GM18526 (cell line): ENCODE measurements around the gene LHX3.

Experiments used
- POLR2A ChIP-seq: IDR thresholded peaks from 3 replicates; pipeline ENCODE4 v1.6.1; 2011; ENCODE audit not compliant: insufficient read length; ENCODE audit errors: extremely low read depth

Gene LHX3

DNA sequence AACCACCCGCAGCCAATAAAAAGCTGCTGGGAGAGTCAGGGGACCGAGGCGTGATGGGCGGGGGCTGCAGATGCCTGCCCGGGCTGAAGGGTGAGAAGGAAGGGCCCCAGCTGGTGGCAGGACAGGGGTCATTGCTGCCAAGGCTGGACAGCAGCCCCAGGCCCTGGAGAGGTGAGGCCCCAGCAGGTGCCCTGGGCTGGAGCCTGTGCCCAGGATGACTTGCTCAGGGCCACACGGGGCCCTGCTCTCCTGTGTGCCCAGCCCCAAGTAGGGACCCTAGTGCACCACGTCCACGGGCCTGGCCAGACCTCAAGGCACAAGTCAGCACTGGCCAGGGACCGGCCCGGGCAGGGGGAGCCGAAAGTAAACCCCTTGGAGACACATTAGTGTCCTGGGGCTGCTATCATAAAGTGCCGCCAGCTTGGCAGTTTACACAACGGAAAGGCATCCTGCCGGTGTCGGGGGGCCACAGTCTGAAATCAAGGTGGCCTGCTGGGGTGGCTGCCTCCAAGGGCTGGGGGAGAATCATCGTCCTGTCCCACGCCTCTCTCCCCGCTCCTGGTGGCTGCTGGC, 22.0 kb downstream of the LHX3 start:
- TF ChIP-seq POLR2A: no peak

DNA sequence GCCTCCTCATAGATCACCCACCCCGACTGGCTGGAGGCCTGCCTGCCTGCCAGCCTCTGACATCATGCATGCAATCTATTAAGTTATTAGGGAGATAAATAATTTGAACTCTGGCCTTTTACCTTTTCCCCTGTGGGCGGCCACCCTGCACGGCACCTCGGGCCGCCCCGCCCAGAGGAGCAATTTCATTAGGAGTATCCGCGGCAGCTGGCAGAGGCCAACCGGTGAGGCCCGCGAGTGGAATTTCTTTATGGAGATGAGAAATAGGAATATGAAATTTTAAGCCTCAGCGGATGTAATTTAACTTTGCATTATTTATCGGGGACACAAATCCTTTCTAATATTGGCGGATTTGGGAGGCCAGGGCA, 22.5 kb downstream of the LHX3 start:
- no peak for TF ChIP-seq POLR2A

DNA sequence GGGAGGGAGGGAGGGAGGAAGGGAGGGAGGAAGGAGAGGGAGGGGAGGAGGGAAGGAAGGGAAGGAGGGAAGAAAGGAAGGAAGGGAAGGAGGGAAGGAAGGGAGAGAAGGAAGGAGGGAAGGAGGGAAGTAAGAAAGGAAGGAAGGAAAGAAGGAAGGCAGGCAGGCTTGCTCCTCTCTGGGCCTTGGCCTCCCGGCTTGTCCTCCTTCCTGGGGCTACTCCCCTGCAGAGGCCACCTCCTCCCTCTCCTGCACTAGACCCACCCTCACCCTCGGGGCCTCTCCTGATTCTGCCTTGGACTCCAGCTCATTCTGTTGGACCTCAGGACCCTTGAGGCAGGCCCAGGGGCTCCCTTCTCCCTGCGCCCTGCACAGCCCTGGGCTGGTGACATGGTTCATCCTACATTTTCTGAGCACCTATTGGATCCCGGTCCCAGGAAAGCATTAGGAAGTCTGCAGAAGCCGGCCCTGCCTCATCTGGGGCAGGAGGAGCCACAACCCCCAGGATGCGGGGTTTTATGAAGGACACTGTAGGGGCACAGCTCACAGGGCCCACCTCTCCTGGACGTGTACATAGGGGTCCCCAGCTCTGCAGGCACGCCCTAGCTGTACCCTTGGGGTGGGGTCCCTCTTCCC, 23.0 kb downstream of the LHX3 start:
- no peak for TF ChIP-seq POLR2A

DNA sequence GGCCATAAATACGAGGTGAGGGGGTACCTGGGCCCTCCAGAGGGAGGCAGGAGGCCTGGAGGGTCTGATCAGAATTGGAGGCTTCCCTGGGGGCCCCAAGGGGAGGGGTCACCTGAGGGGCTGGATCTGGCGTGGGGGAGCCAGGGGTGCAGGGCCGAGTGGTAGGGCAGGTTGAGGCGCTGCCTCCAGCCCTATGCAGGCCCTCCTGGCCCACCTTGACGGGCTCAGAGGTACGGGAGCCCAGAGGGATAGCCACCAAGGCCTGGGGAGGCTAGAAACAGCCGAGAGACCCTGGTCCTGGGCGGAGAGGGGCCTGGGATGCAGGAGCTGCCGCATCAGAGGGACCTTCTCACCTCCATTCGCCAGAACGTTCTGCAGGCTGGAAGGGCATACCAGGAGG, 24.3 kb downstream of the LHX3 start:
- no peak for TF ChIP-seq POLR2A

DNA sequence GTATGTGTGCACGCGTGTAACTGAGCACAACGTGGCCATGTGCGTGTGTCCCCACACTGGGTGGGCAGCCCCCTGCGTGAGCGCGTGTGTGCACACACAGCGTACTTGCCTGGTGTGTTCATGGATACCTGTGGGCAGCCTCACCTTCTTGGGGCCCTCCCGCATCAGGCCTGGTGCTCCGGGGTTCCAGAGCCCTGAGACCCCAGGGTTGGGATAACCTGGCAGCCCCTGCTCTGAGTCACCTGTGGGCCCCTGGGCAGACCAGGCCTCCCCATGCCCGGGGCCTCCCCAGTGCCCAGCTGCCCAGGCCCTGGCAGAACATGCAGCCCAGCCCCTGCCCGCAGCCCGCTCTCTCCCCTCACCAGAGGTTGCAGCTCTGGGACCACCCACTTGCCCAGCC, 25.2 kb downstream of the LHX3 start:
- no peak for TF ChIP-seq POLR2A

DNA sequence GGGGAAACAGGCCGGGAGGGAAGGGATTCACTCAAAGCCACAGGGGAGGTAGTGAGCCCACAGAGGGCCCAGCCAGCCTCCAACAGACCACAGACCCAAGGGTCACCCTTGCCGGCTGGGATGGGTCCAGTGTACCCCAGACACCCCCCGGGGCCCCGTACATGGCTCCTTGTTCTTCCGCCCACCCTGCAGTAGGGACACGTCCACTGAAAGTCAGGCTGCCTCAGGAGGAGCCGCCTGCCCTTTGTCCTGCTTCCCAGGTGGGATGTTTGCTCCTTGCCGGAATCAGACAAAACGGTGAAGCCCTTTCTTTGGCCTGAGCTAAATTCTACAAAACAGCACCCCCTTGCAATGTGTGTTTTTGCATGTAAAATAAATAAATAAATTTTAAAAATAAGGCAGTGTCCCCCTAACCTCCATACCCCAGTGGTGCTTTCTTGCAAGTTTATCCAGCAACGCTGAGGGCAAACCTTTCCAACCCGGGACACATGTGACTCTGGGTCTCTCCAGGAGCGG, 25.8 kb downstream of the LHX3 start:
- no peak for TF ChIP-seq POLR2A

DNA sequence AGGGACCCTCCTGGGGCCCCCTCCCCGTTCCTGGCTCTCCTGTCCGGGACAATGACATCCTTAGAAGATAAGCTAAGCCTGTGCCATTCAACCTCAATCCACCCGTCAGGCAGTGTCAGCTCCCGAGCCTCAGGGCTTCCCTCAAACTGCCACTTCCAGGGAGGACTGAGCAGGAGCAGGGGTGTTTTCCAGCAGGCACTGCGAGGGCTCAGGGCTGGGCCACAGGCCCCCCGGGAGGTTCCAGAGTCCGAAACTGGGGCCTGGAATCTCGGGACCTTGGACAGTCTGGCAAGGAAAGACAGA, 26.2 kb downstream of the LHX3 start:
- TF ChIP-seq POLR2A: no peak

DNA sequence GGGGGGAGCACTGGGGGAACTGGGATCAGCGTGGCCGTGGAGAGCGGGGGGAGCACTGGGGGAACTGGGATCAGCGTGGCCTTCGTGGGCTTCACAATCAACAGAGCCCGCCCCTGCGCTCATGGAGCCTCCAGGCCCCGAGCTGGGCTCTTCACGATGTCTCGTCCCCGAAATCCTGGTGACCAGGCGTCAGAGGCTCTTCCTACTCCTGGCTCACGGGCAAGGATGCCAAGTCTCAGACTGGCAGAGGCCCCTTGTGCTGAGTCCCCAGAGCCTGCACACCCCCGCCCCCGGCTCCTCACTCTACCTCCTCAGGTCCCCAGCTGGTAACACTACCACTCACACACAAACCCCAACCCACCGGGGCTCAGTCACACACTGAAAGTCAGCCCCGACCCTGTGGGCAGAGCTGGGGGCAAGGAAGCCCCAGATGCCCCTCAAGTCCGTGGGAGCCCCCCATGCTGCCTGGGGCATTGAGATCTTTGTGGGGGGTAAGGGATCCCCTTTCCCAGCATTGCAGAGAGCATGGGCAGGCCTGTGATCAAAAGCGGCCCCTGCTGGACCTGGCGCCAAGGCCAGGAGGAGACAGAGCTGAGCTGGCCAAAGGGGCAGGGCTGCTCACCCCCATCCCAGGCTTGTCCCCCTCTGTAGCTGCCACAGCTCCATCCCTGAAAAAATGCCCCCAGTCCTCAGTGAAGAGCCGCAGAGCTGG, 26.7 kb downstream of the LHX3 start:
- no peak for TF ChIP-seq POLR2A

DNA sequence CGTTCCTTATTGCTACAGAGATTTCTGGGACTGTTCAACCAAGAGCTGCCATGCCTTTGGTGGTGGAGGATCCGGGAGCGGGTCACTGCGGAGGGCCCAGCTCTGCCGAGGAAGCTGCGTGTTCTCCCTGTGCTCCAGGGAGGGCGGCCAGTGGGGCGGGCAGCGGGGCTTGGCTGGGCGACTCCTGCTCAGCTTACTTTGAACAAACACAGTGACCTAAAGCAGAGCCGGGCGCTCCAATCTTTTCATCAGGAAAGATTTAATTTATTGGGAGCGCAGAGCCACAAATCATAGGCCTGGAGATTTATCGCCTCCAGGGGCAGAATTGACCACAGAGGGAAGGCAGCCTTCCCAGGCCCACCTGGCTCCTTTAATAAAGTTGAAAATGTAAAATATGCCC, 27.7 kb downstream of the LHX3 start:
- TF ChIP-seq POLR2A: no peak

DNA sequence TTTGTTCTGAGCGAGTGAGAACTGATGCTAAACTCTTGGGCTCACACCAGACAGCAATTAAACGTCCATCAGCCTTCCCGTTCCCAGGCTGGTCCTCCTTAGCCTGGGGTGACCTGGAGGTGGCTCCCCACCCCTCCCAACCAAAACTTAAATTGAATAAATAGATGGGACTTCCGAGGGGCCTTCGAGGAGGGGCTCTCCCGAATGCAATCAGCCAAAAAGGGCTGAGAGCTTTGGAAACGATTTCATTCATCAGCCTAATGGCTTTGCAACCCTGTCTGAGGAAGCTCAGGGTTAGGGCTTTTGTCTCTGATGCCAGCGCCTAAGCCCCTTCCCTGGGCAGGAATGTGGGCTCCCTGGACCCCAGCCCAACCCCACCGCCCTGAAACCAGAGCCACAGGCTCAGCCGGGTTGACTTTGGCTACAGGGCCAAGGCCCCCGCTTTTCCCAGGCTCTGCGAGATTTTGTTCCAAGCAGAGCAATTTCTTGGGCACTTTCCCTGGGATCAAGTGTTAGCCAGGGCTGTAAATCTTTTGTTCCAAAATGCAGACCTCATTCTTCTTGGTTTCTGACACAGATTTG, 29.2 kb downstream of the LHX3 start:
- TF ChIP-seq POLR2A: no peak

DNA sequence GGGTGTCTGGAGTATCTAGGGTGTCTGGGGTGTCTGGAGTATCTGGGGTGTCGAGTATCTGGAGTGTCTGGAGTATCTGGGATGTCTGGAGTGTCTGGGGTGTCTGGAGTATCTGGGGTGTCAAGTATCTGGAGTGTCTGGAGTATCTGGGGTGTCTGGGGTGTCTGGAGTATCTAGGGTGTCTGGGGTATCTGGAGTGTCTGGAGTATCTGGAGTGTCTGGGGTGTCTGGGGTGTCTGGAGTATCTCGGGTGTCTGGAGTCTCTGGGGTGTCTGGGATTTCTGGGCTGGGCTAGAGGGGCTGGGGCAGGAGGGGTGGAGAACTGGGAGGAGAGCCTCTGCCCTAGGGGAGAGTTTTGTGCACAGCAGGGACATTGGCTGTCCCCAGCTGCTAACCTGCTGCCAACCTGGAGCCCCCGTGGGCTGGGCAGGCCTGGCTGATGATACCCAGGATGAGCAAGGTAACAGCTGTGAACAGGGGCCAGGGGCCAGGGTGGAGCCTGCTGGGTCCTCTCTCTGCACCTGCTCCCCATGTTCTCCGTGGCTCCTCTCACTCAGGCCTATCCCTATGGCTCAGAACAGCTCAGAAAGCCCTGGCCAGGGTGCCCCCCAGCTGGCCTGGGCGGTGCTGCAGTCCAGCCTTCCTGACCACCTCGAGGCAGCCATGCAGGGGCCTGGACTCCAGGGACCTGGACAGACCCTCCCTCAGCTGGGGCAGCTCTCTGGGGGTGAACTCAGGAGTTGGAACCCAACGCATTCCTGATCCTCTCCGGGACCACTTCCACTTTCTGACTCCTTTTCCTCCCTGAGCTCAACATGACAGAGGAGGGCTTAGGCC, 29.9 kb downstream of the LHX3 start:
- no peak for TF ChIP-seq POLR2A

DNA sequence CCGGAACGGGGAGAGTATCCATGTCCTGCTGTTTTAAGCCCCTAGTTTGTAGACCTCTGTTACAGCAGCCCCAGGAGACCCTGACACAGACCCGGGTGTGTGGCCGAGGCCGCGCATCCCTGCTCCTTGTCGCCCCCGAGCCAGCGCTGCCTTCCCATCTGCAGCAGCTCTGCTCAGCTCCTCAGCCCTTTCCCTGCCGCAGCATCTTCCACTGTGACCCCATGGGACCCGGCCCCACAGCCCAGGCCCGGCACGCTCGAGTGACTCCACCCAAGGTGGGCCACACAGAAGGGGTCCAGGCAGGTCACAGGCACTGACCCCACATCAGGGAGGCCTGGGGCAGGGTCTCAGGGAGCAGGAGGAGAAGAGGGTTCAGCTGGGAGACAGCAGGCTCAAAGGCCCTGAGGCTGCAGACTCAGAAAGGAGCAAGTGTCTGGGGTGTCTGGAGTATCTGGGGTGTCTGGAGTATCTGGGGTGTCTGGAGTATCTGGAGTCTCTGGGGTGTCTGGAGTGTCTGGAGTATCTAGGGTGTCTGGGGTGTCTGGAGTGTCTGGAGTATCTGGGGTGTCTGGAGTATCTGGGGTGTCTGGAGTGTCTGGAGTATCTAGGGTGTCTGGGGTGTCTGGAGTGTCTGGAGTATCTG, 31.2 kb downstream of the LHX3 start:
- no peak for TF ChIP-seq POLR2A

DNA sequence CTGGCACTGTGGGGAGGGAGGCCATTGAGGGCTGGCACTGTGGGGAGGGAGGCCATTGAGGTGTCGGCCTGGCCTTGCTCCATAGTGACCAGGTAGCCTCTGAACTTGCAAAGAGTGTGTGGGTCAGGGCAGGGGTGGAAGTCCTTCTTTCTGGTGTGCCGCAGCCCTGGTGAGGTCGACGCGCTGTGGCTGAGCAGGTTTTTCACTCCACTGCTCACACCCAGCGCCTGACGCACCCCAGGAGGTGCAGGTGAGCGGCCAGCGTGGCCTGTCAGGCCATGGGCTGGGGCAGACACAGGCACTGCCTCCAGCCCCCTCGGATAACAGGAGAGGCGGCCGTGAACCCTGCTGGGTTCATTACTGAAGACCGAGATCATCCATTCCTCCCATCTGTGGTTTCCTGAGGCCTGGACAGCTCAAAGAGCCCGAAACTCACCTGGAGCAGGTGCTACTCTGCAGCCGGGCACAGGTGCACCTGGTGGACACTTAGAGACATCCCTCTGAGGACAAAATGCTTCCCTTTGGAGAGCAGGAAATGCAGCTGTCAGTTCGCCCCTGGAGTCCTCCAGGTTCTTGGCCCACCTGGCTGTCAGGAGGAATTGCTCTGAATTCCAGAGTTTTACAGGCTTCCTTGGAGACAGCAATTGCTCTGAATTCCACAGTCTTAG, 32.4 kb downstream of the LHX3 start:
- TF ChIP-seq POLR2A: no peak

DNA sequence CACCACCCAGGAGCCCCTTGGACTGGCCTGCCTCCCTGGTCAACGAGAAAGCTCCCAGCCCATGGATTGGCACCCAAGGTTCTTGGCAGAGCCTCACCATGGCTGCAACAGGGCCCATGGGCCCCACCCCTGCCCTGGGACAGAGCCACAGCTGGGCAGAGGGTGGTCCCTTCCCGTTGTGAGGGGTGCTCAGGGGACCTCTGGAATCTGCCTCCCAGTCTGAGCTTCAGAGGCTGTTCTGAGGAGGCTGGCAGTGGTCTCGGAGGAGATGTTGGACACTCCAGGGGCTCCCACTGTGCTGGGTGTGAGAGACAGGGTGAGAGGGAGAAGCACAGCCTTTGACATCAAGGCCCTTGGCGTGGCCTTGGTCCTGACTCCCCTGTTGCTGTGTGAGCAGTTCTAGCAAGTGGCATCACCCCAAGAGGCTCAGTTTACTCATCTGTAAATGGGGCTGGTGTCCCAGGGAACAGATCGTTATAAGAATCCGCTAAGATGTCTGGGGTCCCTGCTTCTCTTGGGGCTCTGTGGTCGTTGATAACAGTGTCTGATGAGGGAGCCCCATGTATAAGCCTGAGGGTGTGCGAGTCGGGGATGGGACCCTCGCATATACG, 33.0 kb downstream of the LHX3 start:
- no peak for TF ChIP-seq POLR2A
